H1 (cell line): ENCODE measurements around the gene CDS2. TPM values are rescaled to one million over a fixed set of nuclear protein-coding genes. Genes with fewer than 3 reads are reported as not detected.

Source experiments
- CTCF ChIA-PET: fragments of 300-600 bp; sonication (Branson Sonifier 250); formaldehyde crosslinking; loops from one replicate; lab custom pipeline; 2021; ENCODE audit not compliant: partially characterized antibody; lab: Charles Lee
- POLR2A ChIA-PET: fragments of 300-600 bp; sonication (Branson Sonifier 250); formaldehyde crosslinking; loops from one replicate; lab custom pipeline; 2021; ENCODE audit warnings: inconsistent platforms; ENCODE audit not compliant: partially characterized antibody; lab: Charles Lee
- DNase-seq, 2 experiments: peaks; one replicate each; pipeline versions ENCODE4 v3.0.0 to v3.0.0-alpha.2; 2010 to 2022; ENCODE audit warnings: low spot score in 2 of 2, low read depth in 1 of 2, mixed read lengths in 1 of 2
- FAIRE-seq: peaks from 2 replicates; lab custom pipeline; 2011; peaks lifted over from hg19 to GRCh38; lab: Jason Lieb, UNC
- H2AFZ ChIP-seq: 2 replicates; pipeline ENCODE4 v1.8.1; 2012; ENCODE audit warnings: low read length, inconsistent platforms
- H2AK5ac ChIP-seq: 2 replicates; pipeline ENCODE4 v1.6.1; 2013; ENCODE audit warnings: low read depth, low read length
- H2BK120ac ChIP-seq: replicated peaks from 2 replicates; pipeline ENCODE3; 2013; ENCODE audit warnings: low read depth, low read length, inconsistent platforms
- H2BK12ac ChIP-seq: 2 replicates; pipeline ENCODE4 v1.6.1; 2013; ENCODE audit warnings: low read depth, low read length
- H2BK15ac ChIP-seq: 2 replicates; pipeline ENCODE4 v1.6.1; 2013; ENCODE audit warnings: low read length
- H2BK20ac ChIP-seq: 2 replicates; pipeline ENCODE4 v1.6.1; 2013; ENCODE audit warnings: low read length
- H2BK5ac ChIP-seq: 2 replicates; pipeline ENCODE4 v1.6.1; 2013; ENCODE audit warnings: low read depth, low read length
- H3K14ac ChIP-seq: 2 replicates; pipeline ENCODE4 v1.6.1; 2013; ENCODE audit warnings: inconsistent platforms; ENCODE audit not compliant: insufficient read length
- H3K18ac ChIP-seq: 2 replicates; pipeline ENCODE4 v1.6.1; 2013; ENCODE audit warnings: low read length; ENCODE audit errors: extremely low read depth
- H3K23ac ChIP-seq: 2 replicates; pipeline ENCODE4 v1.6.1; 2013; ENCODE audit warnings: inconsistent platforms; ENCODE audit not compliant: insufficient read length
- H3K23me2 ChIP-seq: 2 replicates; pipeline ENCODE4 v1.6.1; 2013; ENCODE audit warnings: low read depth, low read length
- H3K27ac ChIP-seq: 2 replicates; pipeline ENCODE4 v1.6.1; 2011; ENCODE audit warnings: low read depth, low read length, inconsistent platforms
- H3K27me3 ChIP-seq, 4 experiments: replicated peaks in 1 of 4; 1 replicate in 1 of 4; 2 replicates in 3 of 4; pipeline versions ENCODE4 v1.6.1 to v1.8.1; 2011 to 2013; ENCODE audit warnings: low read length in 3 of 4, mild to moderate bottlenecking in 3 of 4, inconsistent platforms in 2 of 4, mixed read lengths in 2 of 4, moderate library complexity in 1 of 4; ENCODE audit not compliant: control insufficient read depth in 3 of 4, insufficient read depth in 3 of 4; ENCODE audit errors: extremely low read depth in 1 of 4
- H3K36me3 ChIP-seq, 4 experiments: 2 replicates each; pipeline versions ENCODE4 v1.6.1 to v1.8.1; 2011 to 2013; ENCODE audit warnings: mild to moderate bottlenecking in 4 of 4, low read length in 3 of 4, moderate library complexity in 2 of 4, control low read depth in 1 of 4, inconsistent platforms in 1 of 4; ENCODE audit not compliant: insufficient read depth in 4 of 4, control insufficient read depth in 2 of 4
- H3K4ac ChIP-seq: replicated peaks from 2 replicates; pipeline ENCODE3; 2013; ENCODE audit warnings: low read length, low read depth, mixed read lengths, inconsistent platforms; ENCODE audit not compliant: insufficient read length
- H3K4me1 ChIP-seq, 4 experiments: replicated peaks in 1 of 4; 1 replicate in 1 of 4; 2 replicates in 3 of 4; pipeline versions ENCODE4 v1.6.1 to v1.8.1; 2011 to 2013; ENCODE audit warnings: low read length in 3 of 4, inconsistent platforms in 2 of 4, mixed read lengths in 1 of 4; ENCODE audit not compliant: insufficient read depth in 4 of 4, control insufficient read depth in 3 of 4
- H3K4me2 ChIP-seq, 2 experiments: 2 replicates each; pipeline versions ENCODE4 v1.6.1 to v1.8.1; 2011 to 2013; ENCODE audit warnings: low read depth in 2 of 2, low read length in 2 of 2, control low read depth in 1 of 2, inconsistent platforms in 1 of 2, mild to moderate bottlenecking in 1 of 2; ENCODE audit not compliant: insufficient read depth in 1 of 2
- H3K4me3 ChIP-seq, 4 experiments: fragments of 200-600, 300-600 bp in 1 of 4; sonication (generic), shearing (Covaris generic), sonication (Bioruptor Twin) in 1 of 4; 2 replicates each; pipeline versions ENCODE4 v1.5.1 to v1.8.1; 2011 to 2016; ENCODE audit warnings: low read length in 4 of 4, low read depth in 3 of 4, control low read depth in 2 of 4, inconsistent platforms in 2 of 4, mild to moderate bottlenecking in 2 of 4, mixed read lengths in 1 of 4, moderate library complexity in 1 of 4; ENCODE audit not compliant: insufficient read depth in 2 of 4; ENCODE audit errors: extremely low read depth in 1 of 4
- H3K56ac ChIP-seq: replicated peaks from 2 replicates; pipeline ENCODE3; 2013; ENCODE audit warnings: low read depth, mild to moderate bottlenecking, mixed read lengths, low read length, inconsistent platforms; ENCODE audit not compliant: insufficient read length
- H3K79me1 ChIP-seq: 2 replicates; pipeline ENCODE4 v1.6.1; 2013; ENCODE audit warnings: low read depth, low read length, control low read depth
- H3K79me2 ChIP-seq, 2 experiments: 2 replicates each; pipeline versions ENCODE4 v1.6.1 to v1.8.1; 2012 to 2013; ENCODE audit warnings: low read length in 2 of 2, mild to moderate bottlenecking in 2 of 2, inconsistent platforms in 1 of 2; ENCODE audit not compliant: insufficient read depth in 2 of 2, control insufficient read depth in 1 of 2
- H3K9ac ChIP-seq, 4 experiments: replicated peaks in 1 of 4; 1 replicate in 1 of 4; 2 replicates in 3 of 4; pipeline versions ENCODE4 v1.6.1 to v1.8.1; 2011 to 2013; ENCODE audit warnings: low read depth in 3 of 4, low read length in 3 of 4, control low read depth in 2 of 4, mild to moderate bottlenecking in 2 of 4, moderate library complexity in 2 of 4, inconsistent platforms in 1 of 4; ENCODE audit errors: extremely low read depth in 1 of 4
- H3K9me3 ChIP-seq, 2 experiments: 2 replicates each; pipeline versions ENCODE4 v1.6.1 to v1.8.1; 2012 to 2013; ENCODE audit warnings: mild to moderate bottlenecking in 2 of 2, moderate library complexity in 2 of 2, control low read depth in 1 of 2, inconsistent platforms in 1 of 2, low read depth in 1 of 2, low read length in 1 of 2, mixed read lengths in 1 of 2; ENCODE audit not compliant: insufficient read depth in 2 of 2
- H4K20me1 ChIP-seq, 2 experiments: replicated peaks in 1 of 2; 2 replicates each; pipeline versions ENCODE3 to v1.8.1; 2011 to 2013; ENCODE audit warnings: inconsistent platforms in 2 of 2, low read length in 2 of 2, mild to moderate bottlenecking in 1 of 2; ENCODE audit not compliant: insufficient read depth in 2 of 2, control insufficient read depth in 1 of 2
- H4K5ac ChIP-seq: 2 replicates; pipeline ENCODE4 v1.6.1; 2013; ENCODE audit warnings: low read length, low read depth, mixed read lengths, inconsistent platforms; ENCODE audit not compliant: insufficient read length
- H4K8ac ChIP-seq: 2 replicates; pipeline ENCODE4 v1.8.0; 2013; ENCODE audit warnings: mild to moderate bottlenecking, moderate library complexity, low read length, inconsistent platforms; ENCODE audit not compliant: insufficient read depth; ENCODE audit errors: extremely low read depth
- H4K91ac ChIP-seq: replicated peaks from 2 replicates; pipeline ENCODE3; 2013; ENCODE audit warnings: low read length, mixed read lengths, inconsistent platforms; ENCODE audit not compliant: insufficient read length
- WGBS, 2 experiments: shearing (Covaris generic) in 1 of 2; methylation state at CpG; one replicate each; pipeline versions ENCODE4 v1.1.6 to v1.1.7; 2013 to 2015; ENCODE audit warnings: low lambda C conversion rate in 2 of 2, mixed read lengths in 2 of 2, inconsistent platforms in 1 of 2, low coverage in 1 of 2, missing lambda C conversion rate in 1 of 2; ENCODE audit not compliant: insufficient replicate concordance in 2 of 2, insufficient coverage in 1 of 2, insufficient read length in 1 of 2; ENCODE audit errors: extremely low coverage in 1 of 2, missing lambda C conversion rate in 1 of 2; 5-methylcytosine and 5-hydroxymethylcytosine counted together
- polyA plus RNA-seq, 7 experiments: library from polyadenylated mRNA; depleted of rRNA in 3 of 7; stranded (reverse) in 5 of 7; unstranded in 2 of 7; fragments of >200 nt in 5 of 7; fragments of 200-250 nt in 2 of 7; gene quantifications; 1 replicate in 5 of 7; 2 replicates in 1 of 7; 4 replicates in 1 of 7; pipeline versions ENCODE4 v1.2.1 to v1.2.3, GENCODE V29; 2011 to 2013; ENCODE audit warnings: missing spikeins in 2 of 7, mixed read lengths in 2 of 7
- total RNA-seq: library from RNA; stranded (reverse); fragmentation: NEBNext Ultra II Directional; extraction: Animal tissue kit (Norgen Biotek cat#: 25700); gene quantifications from 2 replicates; pipeline ENCODE4 v1.2.1, GENCODE V29; 2021

CDS2 gene
- total and polyA plus RNA-seq, 2 of the 8 experiments (the other 6 are each of a cell fraction or from before 2014, with no cell fraction given) = 54.0 to 56.2 TPM

DNA sequence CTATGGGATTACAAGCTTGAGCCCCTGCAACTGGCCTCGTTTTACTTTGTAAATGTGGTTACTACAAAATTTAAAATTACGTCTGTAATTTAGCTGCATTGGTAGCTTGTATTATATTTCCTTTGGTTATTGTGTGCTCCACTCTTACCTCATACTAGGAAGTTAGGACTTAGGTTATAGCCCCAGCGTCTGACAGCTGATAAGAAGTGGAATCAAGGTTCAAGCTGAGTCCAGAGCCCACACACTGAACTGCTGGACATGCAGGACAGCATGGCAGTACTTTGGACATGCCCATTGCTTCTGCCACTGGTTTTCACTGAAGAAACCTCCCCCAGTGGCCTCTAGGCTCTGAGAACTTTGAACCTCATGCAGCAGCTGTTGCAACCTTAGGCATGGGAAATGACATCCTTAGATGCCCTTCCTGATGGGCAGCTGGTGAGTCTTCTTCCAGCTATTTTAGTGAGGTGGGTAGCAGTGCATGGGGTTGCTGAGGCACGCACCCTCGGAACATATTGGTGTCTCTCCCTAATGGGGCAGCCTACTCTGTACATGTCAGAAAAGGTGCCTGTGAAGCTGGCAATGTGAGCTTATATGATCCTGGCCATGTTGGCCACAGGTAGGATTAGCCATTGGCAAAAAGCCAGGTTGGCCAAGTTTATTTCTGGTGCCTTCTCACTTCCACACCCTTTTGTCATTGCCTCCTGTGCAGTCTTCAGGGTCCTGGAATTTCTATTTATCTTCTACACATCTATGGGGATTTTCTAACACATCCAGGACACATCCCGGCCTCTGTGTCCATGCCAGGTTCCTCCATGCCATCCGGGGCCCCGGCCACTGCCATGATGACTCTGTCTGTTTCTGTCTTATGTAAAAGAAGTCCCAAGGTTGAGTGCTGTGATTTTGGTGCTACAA, 85.3 kb downstream of the CDS2 start:
- H4K20me1 ChIP-seq = no peaks in the 10 kb centered on the region
- CTCF ChIA-PET = interaction anchor here (0.6 to 13.1 kb wide), 7 partner anchors 7 to 473 kb away, joined by 3 to 242 read pairs (median 5); partner anchors contain the start of gene CDS2
- POLR2A ChIA-PET = interaction anchor here (1.0 to 1.4 kb wide), 2 partner anchors 10 to 86 kb away, joined by 3 read pairs; partner anchors contain the start of gene CDS2
- H3K36me3 ChIP-seq = no peaks in the 10 kb centered on the region; a peak in 1 of 8 replicates
- H3K79me2 ChIP-seq = no peaks in the 10 kb centered on the region
- no peak overlapping the region for H3K56ac ChIP-seq
- no peak overlapping the region for H3K4me3 ChIP-seq
- no peak overlapping the region for H2BK15ac ChIP-seq
- no peak overlapping the region for H3K27ac ChIP-seq
- no peak overlapping the region for H3K14ac ChIP-seq
- no peak overlapping the region for H2BK5ac ChIP-seq
- no peak overlapping the region for H3K4ac ChIP-seq
- H3K4me1 ChIP-seq = peaks cover 0 to 3% (median 0%) of the 10 kb centered on the region in 4 experiments; a peak in 2 of 7 replicates
- H3K18ac ChIP-seq = no peak overlapping the region
- no peak overlapping the region for H4K5ac ChIP-seq
- DNase-seq = no peak
- H3K4me2 ChIP-seq = no peak overlapping the region
- no peak overlapping the region for H2BK12ac ChIP-seq
- no peaks in the 10 kb centered on the region for H3K9me3 ChIP-seq
- H4K8ac ChIP-seq = no peak overlapping the region
- H2AK5ac ChIP-seq = no peak overlapping the region
- H2BK120ac ChIP-seq = no peak overlapping the region
- WGBS, 2 experiments = 92% methylated on average over 8 of the region's 8 CpGs; no CpG with 5 or more reads in 1 of the 2 experiments
- no peaks in the 10 kb centered on the region for H3K79me1 ChIP-seq
- no peak overlapping the region for H2AFZ ChIP-seq
- no peak overlapping the region for H2BK20ac ChIP-seq
- no peak overlapping the region for H3K23ac ChIP-seq
- H3K9ac ChIP-seq = no peak overlapping the region
- no peak overlapping the region for H4K91ac ChIP-seq
- H3K23me2 ChIP-seq = no peaks in the 10 kb centered on the region
- no peak for FAIRE-seq
- no peaks in the 10 kb centered on the region for H3K27me3 ChIP-seq
